ENCODE results near the gene SSBP2. TPM values are rescaled to one million over a fixed set of nuclear protein-coding genes. Genes with fewer than 3 reads are reported as not detected.

The SSBP2 gene
- total and polyA plus RNA-seq, 2 of the 8 experiments (the other 6 are each of a cell fraction or from before 2014, with no cell fraction given): 21.5 to 36.2 TPM

- TF ChIP-seq ATF2 (IDR thresholded peaks at IDR 0.05; ENCODE audit: low read length): no peak
- no peak for TF ChIP-seq JUN (IDR thresholded peaks at IDR 0.05; ENCODE audit: low read depth, low read length)
Observed at GRCh38 chr5:81766611-81767010, 15.7 kb upstream of the SSBP2 start (continued).
